ENCODE results near the gene TNXB.
"Not testable (repeated sequence)": the region's sequence is repeated elsewhere in the genome, so short reads cannot be mapped to it uniquely, and the experiment has no call there.

DNA sequence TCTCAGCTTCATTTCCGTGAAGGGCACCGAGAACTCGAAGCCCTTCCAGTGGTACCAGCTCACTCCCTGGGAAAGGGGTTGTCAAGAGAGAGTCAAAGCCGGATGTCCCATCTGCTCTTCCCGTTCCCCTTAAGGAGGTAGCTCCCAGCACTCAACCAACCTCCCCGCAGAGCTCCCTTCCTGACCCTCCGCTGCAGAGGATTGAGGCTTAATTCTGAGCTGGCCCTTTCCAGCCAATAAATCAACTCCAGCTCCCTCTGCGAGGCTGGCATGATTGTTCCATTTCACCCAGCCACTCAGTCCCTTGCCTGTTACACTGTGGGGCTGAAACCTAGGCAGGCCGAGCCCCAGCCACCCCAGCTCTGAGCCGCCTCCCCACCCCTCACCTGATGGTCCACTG is 67.8 kb downstream of the TNXB start:
- TF ChIP-seq, protein P1, sequence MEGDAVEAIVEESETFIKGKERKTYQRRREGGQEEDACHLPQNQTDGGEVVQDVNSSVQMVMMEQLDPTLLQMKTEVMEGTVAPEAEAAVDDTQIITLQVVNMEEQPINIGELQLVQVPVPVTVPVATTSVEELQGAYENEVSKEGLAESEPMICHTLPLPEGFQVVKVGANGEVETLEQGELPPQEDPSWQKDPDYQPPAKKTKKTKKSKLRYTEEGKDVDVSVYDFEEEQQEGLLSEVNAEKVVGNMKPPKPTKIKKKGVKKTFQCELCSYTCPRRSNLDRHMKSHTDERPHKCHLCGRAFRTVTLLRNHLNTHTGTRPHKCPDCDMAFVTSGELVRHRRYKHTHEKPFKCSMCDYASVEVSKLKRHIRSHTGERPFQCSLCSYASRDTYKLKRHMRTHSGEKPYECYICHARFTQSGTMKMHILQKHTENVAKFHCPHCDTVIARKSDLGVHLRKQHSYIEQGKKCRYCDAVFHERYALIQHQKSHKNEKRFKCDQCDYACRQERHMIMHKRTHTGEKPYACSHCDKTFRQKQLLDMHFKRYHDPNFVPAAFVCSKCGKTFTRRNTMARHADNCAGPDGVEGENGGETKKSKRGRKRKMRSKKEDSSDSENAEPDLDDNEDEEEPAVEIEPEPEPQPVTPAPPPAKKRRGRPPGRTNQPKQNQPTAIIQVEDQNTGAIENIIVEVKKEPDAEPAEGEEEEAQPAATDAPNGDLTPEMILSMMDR (conservative IDR thresholded peaks at IDR 0.05; ENCODE audit: low read depth, low read length), result not testable (repeated sequence)
- not testable (repeated sequence) for TF ChIP-seq CHD1 (IDR thresholded peaks at IDR 0.05; ENCODE audit: low read depth, low read length); CEBPB (IDR thresholded peaks at IDR 0.05; ENCODE audit: low read depth, low read length); SMC3 (IDR thresholded peaks at IDR 0.05; ENCODE audit: low read depth, low read length); RCOR1 (IDR thresholded peaks at IDR 0.05; ENCODE audit: insufficient replicate concordance, low read length); MAFK (IDR thresholded peaks at IDR 0.05; ENCODE audit: low read depth, low read length); POLR2A (IDR thresholded peaks at IDR 0.05; ENCODE audit: low read depth, low read length); RAD21 (IDR thresholded peaks at IDR 0.05; ENCODE audit: low read length); FOS (IDR thresholded peaks at IDR 0.05; ENCODE audit: low read depth, low read length); NFE2L2 (IDR thresholded peaks at IDR 0.05; ENCODE audit: low read depth, low read length); BHLHE40 (IDR thresholded peaks at IDR 0.05; ENCODE audit: low read depth, low read length); RFX5 (IDR thresholded peaks at IDR 0.05; ENCODE audit: low read depth, low read length)
- TF ChIP-seq, protein P2, sequence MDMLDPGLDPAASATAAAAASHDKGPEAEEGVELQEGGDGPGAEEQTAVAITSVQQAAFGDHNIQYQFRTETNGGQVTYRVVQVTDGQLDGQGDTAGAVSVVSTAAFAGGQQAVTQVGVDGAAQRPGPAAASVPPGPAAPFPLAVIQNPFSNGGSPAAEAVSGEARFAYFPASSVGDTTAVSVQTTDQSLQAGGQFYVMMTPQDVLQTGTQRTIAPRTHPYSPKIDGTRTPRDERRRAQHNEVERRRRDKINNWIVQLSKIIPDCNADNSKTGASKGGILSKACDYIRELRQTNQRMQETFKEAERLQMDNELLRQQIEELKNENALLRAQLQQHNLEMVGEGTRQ (IDR thresholded peaks at IDR 0.05; ENCODE audit: low read depth, low read length), result not testable (repeated sequence)
